Neural cell (in vitro differentiated cells): Measurements from ENCODE around the gene SLC12A9.

ENCODE experiments used
- EP300 ChIP-seq: fragments of 450-650 bp; conservative IDR thresholded peaks from 2 replicates; pipeline ENCODE4 v1.6.1; 2014; ENCODE audit warnings: antibody characterized with exemption, mild to moderate bottlenecking, moderate library complexity; ENCODE audit not compliant: poor library complexity, severe bottlenecking
- EZH2 ChIP-seq: fragments of 200-600, 300-800 bp; shearing (Covaris generic), sonication (generic); IDR thresholded peaks from 2 replicates; pipeline ENCODE4 v1.6.1; 2014; ENCODE audit warnings: antibody characterized with exemption, low read length, borderline replicate concordance, mild to moderate bottlenecking; ENCODE audit not compliant: insufficient read depth, poor library complexity, severe bottlenecking
- TF ChIP-seq, protein P1 (sequence below): fragments of 450-650 bp; IDR thresholded peaks from 2 replicates; pipeline ENCODE4 v1.5.1; 2014; ENCODE audit warnings: antibody characterized with exemption, mild to moderate bottlenecking, moderate library complexity; ENCODE audit not compliant: poor library complexity, severe bottlenecking

GRCh38 chr7:100867776-100868485, 15.4 kb downstream of the SLC12A9 start:
- TF ChIP-seq EP300 (no peak), EZH2 (no peak)
- TF ChIP-seq, protein P1, sequence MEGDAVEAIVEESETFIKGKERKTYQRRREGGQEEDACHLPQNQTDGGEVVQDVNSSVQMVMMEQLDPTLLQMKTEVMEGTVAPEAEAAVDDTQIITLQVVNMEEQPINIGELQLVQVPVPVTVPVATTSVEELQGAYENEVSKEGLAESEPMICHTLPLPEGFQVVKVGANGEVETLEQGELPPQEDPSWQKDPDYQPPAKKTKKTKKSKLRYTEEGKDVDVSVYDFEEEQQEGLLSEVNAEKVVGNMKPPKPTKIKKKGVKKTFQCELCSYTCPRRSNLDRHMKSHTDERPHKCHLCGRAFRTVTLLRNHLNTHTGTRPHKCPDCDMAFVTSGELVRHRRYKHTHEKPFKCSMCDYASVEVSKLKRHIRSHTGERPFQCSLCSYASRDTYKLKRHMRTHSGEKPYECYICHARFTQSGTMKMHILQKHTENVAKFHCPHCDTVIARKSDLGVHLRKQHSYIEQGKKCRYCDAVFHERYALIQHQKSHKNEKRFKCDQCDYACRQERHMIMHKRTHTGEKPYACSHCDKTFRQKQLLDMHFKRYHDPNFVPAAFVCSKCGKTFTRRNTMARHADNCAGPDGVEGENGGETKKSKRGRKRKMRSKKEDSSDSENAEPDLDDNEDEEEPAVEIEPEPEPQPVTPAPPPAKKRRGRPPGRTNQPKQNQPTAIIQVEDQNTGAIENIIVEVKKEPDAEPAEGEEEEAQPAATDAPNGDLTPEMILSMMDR = no peak
